NCI-H2196 treated with DMSO at 0.1 percent for 48 hours (cell line): ENCODE measurements around the gene MYH15.
"Not testable (repeated sequence)": the region's sequence is repeated elsewhere in the genome, so short reads cannot be mapped to it uniquely, and the experiment has no call there.

ENCODE experiments used
- DNase-seq: peaks from one replicate; lab custom pipeline; 2025; ENCODE audit not compliant: unreplicated experiment; lab: John Stamatoyannopoulos, UW

The MYH15 gene

GRCh38 chr3:108391917-108392593 lies 118.3 kb downstream of the MYH15 start:
- no peak for DNase-seq

- no peak for DNase-seq
Observed at GRCh38 chr3:108389372-108389771, 121.0 kb downstream of the MYH15 start.

GRCh38 chr3:108388136-108389132 lies 122.0 kb downstream of the MYH15 start:
- DNase-seq: no peak

GRCh38 chr3:108387063-108387462 lies 123.3 kb downstream of the MYH15 start:
- DNase-seq: no peak

- no peak for DNase-seq
Observed at GRCh38 chr3:108383306-108383705, 127.1 kb downstream of the MYH15 start.

GRCh38 chr3:108381529-108382140 lies 128.8 kb downstream of the MYH15 start:
- DNase-seq: no peak

- DNase-seq: no peak
Observed at GRCh38 chr3:108380128-108380795, 130.1 kb downstream of the MYH15 start.

GRCh38 chr3:108378952-108379342 lies 131.4 kb downstream of the MYH15 start:
- not testable (repeated sequence) for DNase-seq

GRCh38 chr3:108378153-108378951 lies 132.0 kb downstream of the MYH15 start:
- no peak for DNase-seq

GRCh38 chr3:108377384-108377783 lies 133.0 kb downstream of the MYH15 start:
- no peak for DNase-seq

GRCh38 chr3:108376026-108376425 lies 134.4 kb downstream of the MYH15 start:
- DNase-seq: no peak

- no peak for DNase-seq
Observed at GRCh38 chr3:108359011-108359410, 151.4 kb downstream of the MYH15 start.

- no peak for DNase-seq
Observed at GRCh38 chr3:108357042-108357441, 153.4 kb downstream of the MYH15 start.

GRCh38 chr3:108354562-108354961 lies 155.8 kb downstream of the MYH15 start:
- no peak for DNase-seq

GRCh38 chr3:108352176-108352575 lies 158.2 kb downstream of the MYH15 start:
- no peak for DNase-seq

GRCh38 chr3:108346301-108347227 lies 163.8 kb downstream of the MYH15 start:
- no peak for DNase-seq

GRCh38 chr3:108345492-108346205 lies 164.7 kb downstream of the MYH15 start:
- DNase-seq: no peak

GRCh38 chr3:108343491-108343890 lies 166.9 kb downstream of the MYH15 start:
- no peak for DNase-seq
